Trophoblast cell (in vitro differentiated cells and primary cell): ENCODE data around the gene MAML2.
A peak's percentile ranks its signal among the peaks of the same experiment; 100 is the strongest.

Source experiments
- DNase-seq, 2 donors: peaks; one replicate each; pipeline ENCODE4 v3.0.0-alpha.2; 2016
- H2AFZ ChIP-seq: 2 replicates; pipeline ENCODE4 v1.6.1; 2013; ENCODE audit warnings: low read length, moderate library complexity, mild to moderate bottlenecking; ENCODE audit not compliant: insufficient read depth, poor library complexity
- H2AK5ac ChIP-seq: 2 replicates; pipeline ENCODE4 v1.6.1; 2013; ENCODE audit warnings: mild to moderate bottlenecking, low read length
- H2BK120ac ChIP-seq: 2 replicates; pipeline ENCODE4 v1.6.1; 2013; ENCODE audit warnings: low read length, mild to moderate bottlenecking, moderate library complexity; ENCODE audit not compliant: insufficient read depth, poor library complexity
- H2BK12ac ChIP-seq: 2 replicates; pipeline ENCODE4 v1.6.1; 2013; ENCODE audit warnings: mild to moderate bottlenecking, low read length, moderate library complexity
- H2BK5ac ChIP-seq: 2 replicates; pipeline ENCODE4 v1.6.1; 2013; ENCODE audit warnings: low read length, low read depth, moderate library complexity, mild to moderate bottlenecking; ENCODE audit not compliant: poor library complexity
- H3K14ac ChIP-seq: 2 replicates; pipeline ENCODE4 v1.6.1; 2013; ENCODE audit warnings: mild to moderate bottlenecking, low read length
- H3K18ac ChIP-seq: 2 replicates; pipeline ENCODE4 v1.6.1; 2013; ENCODE audit warnings: mild to moderate bottlenecking, low read length
- H3K23ac ChIP-seq: 2 replicates; pipeline ENCODE4 v1.6.1; 2013; ENCODE audit warnings: low read length
- H3K27ac ChIP-seq: 2 replicates; pipeline ENCODE4 v1.5.1; 2013; ENCODE audit warnings: low read depth, mild to moderate bottlenecking, inconsistent platforms, low read length, moderate library complexity
- H3K27me3 ChIP-seq: 2 replicates; pipeline ENCODE4 v1.6.1; 2013; ENCODE audit warnings: inconsistent platforms, mild to moderate bottlenecking, low read length, moderate library complexity; ENCODE audit not compliant: insufficient read depth
- H3K36me3 ChIP-seq, 2 experiments: 1 replicate in 1 of 2; 2 replicates in 1 of 2; pipeline ENCODE4 v1.6.1; 2013; ENCODE audit warnings: low read length in 2 of 2, mild to moderate bottlenecking in 2 of 2, moderate library complexity in 1 of 2; ENCODE audit not compliant: insufficient read depth in 2 of 2, control insufficient read depth in 1 of 2
- H3K4ac ChIP-seq: 2 replicates; pipeline ENCODE4 v1.6.1; 2013; ENCODE audit warnings: low read depth, mild to moderate bottlenecking, low read length, moderate library complexity
- H3K4me1 ChIP-seq, 2 experiments: 1 replicate in 1 of 2; 2 replicates in 1 of 2; pipeline ENCODE4 v1.6.1; 2013; ENCODE audit warnings: low read length in 2 of 2, mild to moderate bottlenecking in 2 of 2, moderate library complexity in 1 of 2; ENCODE audit not compliant: insufficient read depth in 2 of 2, control insufficient read depth in 1 of 2
- H3K4me2 ChIP-seq: 2 replicates; pipeline ENCODE4 v1.6.1; 2013; ENCODE audit warnings: inconsistent platforms, mild to moderate bottlenecking, low read length, moderate library complexity
- H3K4me3 ChIP-seq: 2 replicates; pipeline ENCODE4 v1.5.1; 2013; ENCODE audit warnings: mild to moderate bottlenecking, low read depth, low read length, inconsistent platforms
- H3K79me1 ChIP-seq: one replicate; pipeline ENCODE4 v1.6.1; 2013; ENCODE audit warnings: low read length
- H3K79me2 ChIP-seq: 2 replicates; pipeline ENCODE4 v1.6.1; 2013; ENCODE audit warnings: low read length, mild to moderate bottlenecking; ENCODE audit not compliant: control insufficient read depth, insufficient read depth, poor library complexity
- H3K9ac ChIP-seq: 2 replicates; pipeline ENCODE4 v1.6.1; 2013; ENCODE audit warnings: mild to moderate bottlenecking, low read length
- H3K9me3 ChIP-seq: 2 replicates; pipeline ENCODE4 v1.6.1; 2013; ENCODE audit warnings: low read depth, mild to moderate bottlenecking, control low read depth, inconsistent platforms, low read length; ENCODE audit not compliant: insufficient read depth
- H4K12ac ChIP-seq: 2 replicates; pipeline ENCODE4 v1.6.1; 2013; ENCODE audit warnings: low read depth, mild to moderate bottlenecking, low read length, moderate library complexity
- H4K8ac ChIP-seq: 2 replicates; pipeline ENCODE4 v1.6.1; 2013; ENCODE audit warnings: low read depth, mild to moderate bottlenecking, low read length, moderate library complexity
- H4K91ac ChIP-seq: one replicate; pipeline ENCODE4 v1.6.1; 2013; ENCODE audit warnings: low read depth, mild to moderate bottlenecking, low read length, moderate library complexity
- WGBS: extraction: QIAGEN DNeasy Blood & Tissue Kit; methylation state at CpG from one replicate; pipeline ENCODE4 v1.1.7; 2013; ENCODE audit warnings: missing lambda C conversion rate; ENCODE audit not compliant: insufficient read length, insufficient coverage; ENCODE audit errors: extremely low coverage; 5-methylcytosine and 5-hydroxymethylcytosine counted together

The MAML2 gene

GRCh38 chr11:96257036-96257435, 86.0 kb downstream of the MAML2 start:
- Histone ChIP-seq H4K8ac (no peak overlapping the region), H4K12ac (no peak overlapping the region), H4K91ac (no peak overlapping the region), H3K4me1 (peaks cover 17 to 26% of the 10 kb centered on the region in 2 experiments), H3K4me3 (no peak overlapping the region), H2AFZ (no peak overlapping the region), H3K36me3 (peaks cover 0 to 2% of the 10 kb centered on the region in 2 experiments), H3K23ac (no peak overlapping the region), H2BK120ac (no peak overlapping the region), H3K18ac (no peak overlapping the region), H3K9me3 (no peaks in the 10 kb centered on the region), H3K4me2 (no peak overlapping the region), H3K4ac (no peak overlapping the region), H3K27ac (peak overlapping the region; percentile 80), H3K79me2 (peaks cover 7% of the 10 kb centered on the region), H3K9ac (no peak overlapping the region), H2BK12ac (no peak overlapping the region), H2BK5ac (no peak overlapping the region), H2AK5ac (no peak overlapping the region), H3K79me1 (peaks cover 20% of the 10 kb centered on the region), H3K27me3 (no peaks in the 10 kb centered on the region), H3K14ac (no peak overlapping the region)
- no peak for DNase-seq

DNA sequence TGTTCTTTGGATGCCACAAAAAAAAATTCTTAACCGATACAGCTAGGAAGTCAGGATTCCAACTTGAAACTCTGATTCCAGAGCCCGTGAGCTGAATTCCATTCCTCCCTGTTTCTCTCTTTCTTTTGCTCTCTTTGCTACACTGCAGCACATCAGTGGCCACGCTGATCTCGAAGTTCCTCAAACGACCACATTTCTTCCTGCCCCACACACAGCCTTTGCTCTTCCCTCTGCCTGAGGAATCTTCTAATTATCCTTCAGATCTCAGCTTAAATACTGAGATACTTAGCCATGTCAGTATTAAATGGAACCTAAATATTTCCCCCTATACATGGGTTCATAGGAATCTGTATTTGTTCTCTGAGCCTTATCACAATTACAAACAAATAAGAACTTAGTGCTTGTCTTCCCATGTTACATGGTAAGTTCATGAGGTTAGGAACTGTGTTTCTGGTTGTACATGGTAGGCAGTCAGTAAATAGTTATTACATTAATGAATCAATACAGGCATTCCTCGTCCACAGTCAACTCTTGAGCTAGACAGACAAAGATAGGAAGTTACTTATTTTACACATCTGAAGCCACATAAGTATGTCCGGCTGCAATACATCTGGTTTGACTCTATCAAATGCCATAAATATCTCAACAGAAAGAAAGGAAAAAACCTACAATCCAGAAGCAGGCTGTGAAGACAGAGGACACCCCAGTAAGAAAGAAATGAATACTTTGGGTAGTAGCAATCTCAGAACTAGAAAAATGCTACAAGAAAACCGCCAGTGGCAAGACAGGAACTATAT, 86.6 kb downstream of the MAML2 start:
- Histone ChIP-seq H3K4ac (no peak overlapping the region), H3K4me2 (no peak overlapping the region), H3K9ac (no peak overlapping the region), H3K9me3 (no peaks in the 10 kb centered on the region), H3K79me1 (peaks cover 20% of the 10 kb centered on the region), H2BK120ac (peak overlapping the region; percentile 62), H2AFZ (no peak overlapping the region), H3K14ac (peak overlapping the region; percentile 89), H2BK5ac (peak overlapping the region; percentile 67), H4K91ac (peak overlapping the region; percentile 75), H3K18ac (no peak overlapping the region), H3K4me1 (peaks cover 17 to 26% of the 10 kb centered on the region in 2 experiments), H4K8ac (no peak overlapping the region), H2BK12ac (no peak overlapping the region), H3K27ac (peak overlapping the region; percentile 80), H3K36me3 (peaks cover 0 to 2% of the 10 kb centered on the region in 2 experiments), H3K79me2 (peaks cover 7% of the 10 kb centered on the region), H3K27me3 (no peaks in the 10 kb centered on the region), H3K23ac (no peak overlapping the region), H2AK5ac (no peak overlapping the region), H4K12ac (no peak overlapping the region), H3K4me3 (no peak overlapping the region)
- WGBS, result no CpG with 5 or more reads among the region's 8 CpGs
- DNase-seq, result peak in 1 of 2 donors; percentile 51

DNA sequence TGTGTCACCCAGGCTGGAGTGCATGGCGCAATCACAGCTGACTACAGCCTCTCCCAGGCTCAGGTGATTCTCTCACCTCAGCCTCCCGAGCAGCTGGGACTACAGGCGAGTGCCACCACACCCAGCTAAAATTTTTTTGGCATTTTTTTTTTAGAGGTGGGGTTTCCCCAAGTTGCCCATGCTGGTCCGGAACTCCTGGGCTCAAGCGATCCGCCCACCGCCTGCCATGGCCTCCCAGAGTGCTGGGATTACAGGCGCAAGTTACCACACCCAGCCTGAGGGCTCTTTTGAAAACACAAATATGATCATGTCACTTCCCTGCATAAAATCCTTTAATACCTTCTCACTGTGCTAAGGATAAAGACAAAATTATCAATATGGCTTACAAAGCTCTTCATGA, 88.1 kb downstream of the MAML2 start:
- no CpG with 5 or more reads among the region's 8 CpGs for WGBS
- peaks cover 0 to 2% of the 10 kb centered on the region in 2 experiments for H3K36me3 ChIP-seq

DNA sequence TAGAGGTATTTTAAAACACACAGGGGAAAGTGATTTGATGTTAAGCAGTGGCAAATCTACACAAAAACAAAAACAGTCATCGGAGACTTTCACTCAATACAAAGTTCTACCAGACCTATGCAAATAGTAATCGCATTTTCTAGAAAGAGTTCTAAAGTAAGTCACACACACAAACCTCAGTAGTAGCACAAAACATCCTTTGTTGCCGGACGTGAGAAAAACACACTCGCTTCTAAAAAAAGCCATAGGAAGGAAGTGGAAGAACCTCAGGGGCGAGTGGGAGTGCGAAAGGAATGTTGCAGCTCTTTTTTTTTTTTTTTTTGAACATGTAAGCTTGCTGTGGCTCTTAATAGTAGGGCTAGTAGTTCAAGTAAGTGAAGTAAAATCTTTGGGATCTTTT, 88.9 kb downstream of the MAML2 start:
- peaks cover 12 to 15% of the 10 kb centered on the region in 2 experiments for H3K4me1 ChIP-seq
- H3K4me3 ChIP-seq, result no peak overlapping the region
- no peak overlapping the region for H4K8ac ChIP-seq
- H2BK5ac ChIP-seq, result no peak overlapping the region
- H3K4ac ChIP-seq, result no peak overlapping the region
- no peak overlapping the region for H2BK12ac ChIP-seq
- peak overlapping the region; percentile 41 for H3K4me2 ChIP-seq
- H3K79me1 ChIP-seq, result peaks cover 14% of the 10 kb centered on the region
- no peak for DNase-seq
- no peak overlapping the region for H4K91ac ChIP-seq
- no peaks in the 10 kb centered on the region for H3K9me3 ChIP-seq
- H3K27ac ChIP-seq, result no peak overlapping the region
- H4K12ac ChIP-seq, result no peak overlapping the region
- H2AK5ac ChIP-seq, result no peak overlapping the region
- WGBS, result no CpG with 5 or more reads among the region's 7 CpGs
- peaks cover 7% of the 10 kb centered on the region for H3K79me2 ChIP-seq
- no peak overlapping the region for H2BK120ac ChIP-seq
- no peaks in the 10 kb centered on the region for H3K27me3 ChIP-seq
- H3K9ac ChIP-seq, result no peak overlapping the region
- H2AFZ ChIP-seq, result no peak overlapping the region
- H3K18ac ChIP-seq, result no peak overlapping the region
- no peak overlapping the region for H3K23ac ChIP-seq
- H3K14ac ChIP-seq, result no peak overlapping the region
- peaks cover 0 to 2% of the 10 kb centered on the region in 2 experiments for H3K36me3 ChIP-seq

More for the DNA sequence above, 88.1 kb downstream of the MAML2 start:
- Histone ChIP-seq H3K4me3 (no peak overlapping the region), H3K27ac (peak overlapping the region; percentile 80), H3K18ac (no peak overlapping the region), H3K4ac (peak overlapping the region; percentile 64), H2BK5ac (peak overlapping the region; percentile 77), H3K4me1 (peaks cover 12 to 18% of the 10 kb centered on the region in 2 experiments), H3K9me3 (no peaks in the 10 kb centered on the region), H3K14ac (peak overlapping the region; percentile 11), H3K79me2 (peaks cover 7% of the 10 kb centered on the region), H2AFZ (no peak overlapping the region), H4K8ac (peak overlapping the region; percentile 48), H4K12ac (no peak overlapping the region), H3K23ac (no peak overlapping the region), H3K4me2 (no peak overlapping the region), H3K79me1 (peaks cover 14% of the 10 kb centered on the region), H3K27me3 (no peaks in the 10 kb centered on the region), H2BK12ac (peak overlapping the region; percentile 30), H4K91ac (peak overlapping the region; percentile 74), H2BK120ac (peak overlapping the region; percentile 81), H3K9ac (no peak overlapping the region), H2AK5ac (no peak overlapping the region)
- peak; percentile 97 to 98 for DNase-seq
